Stimulated activated CD4-positive, alpha-beta T cell treated with anti-CD3 and anti-CD28 coated beads, TNF-alpha, amount 100 ng/mL, for 24 hours (primary cell): Measurements from ENCODE around the gene MYLK3.

Experiments
- DNase-seq, 3 experiments: peaks; one replicate each; pipeline ENCODE4 v3.0.0-alpha.2; 2020; ENCODE audit warnings: low read depth in 3 of 3

Gene MYLK3

DNA sequence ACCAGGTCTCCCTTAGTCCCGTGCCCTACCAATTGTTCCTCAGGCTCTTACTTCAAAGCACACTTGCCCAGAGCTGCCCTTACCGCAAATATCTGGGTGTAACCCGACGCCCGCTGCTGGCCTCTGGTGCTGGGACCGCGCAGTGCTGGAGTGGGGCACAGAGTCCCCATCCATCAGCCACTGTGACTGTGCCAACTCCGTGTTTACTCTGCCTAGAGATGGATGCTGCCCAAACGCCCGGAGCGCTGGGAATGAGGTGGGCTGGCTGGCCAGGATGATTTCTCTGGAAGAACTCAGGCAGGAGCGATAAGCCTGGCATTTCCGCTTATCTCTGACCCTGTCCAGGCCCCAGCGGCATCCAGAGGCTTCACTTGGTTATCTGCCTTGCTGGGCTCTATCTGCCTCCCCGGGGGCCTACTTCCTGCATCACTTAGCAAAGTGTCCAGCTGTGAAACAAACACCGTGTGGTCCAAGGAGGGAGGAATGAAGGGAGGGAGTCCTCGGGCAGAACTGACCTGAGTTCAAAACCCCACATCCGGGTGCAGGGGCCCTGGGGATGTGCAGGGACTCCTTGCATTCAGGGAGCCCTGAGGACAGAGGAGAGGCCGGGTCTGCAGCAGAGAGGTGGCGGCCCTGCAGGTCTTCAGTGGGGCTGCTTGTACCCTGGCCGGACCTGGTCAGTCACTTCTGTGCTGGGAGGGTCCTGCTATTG, 9.4 kb upstream of the MYLK3 start:
- DNase-seq, result no peak

DNA sequence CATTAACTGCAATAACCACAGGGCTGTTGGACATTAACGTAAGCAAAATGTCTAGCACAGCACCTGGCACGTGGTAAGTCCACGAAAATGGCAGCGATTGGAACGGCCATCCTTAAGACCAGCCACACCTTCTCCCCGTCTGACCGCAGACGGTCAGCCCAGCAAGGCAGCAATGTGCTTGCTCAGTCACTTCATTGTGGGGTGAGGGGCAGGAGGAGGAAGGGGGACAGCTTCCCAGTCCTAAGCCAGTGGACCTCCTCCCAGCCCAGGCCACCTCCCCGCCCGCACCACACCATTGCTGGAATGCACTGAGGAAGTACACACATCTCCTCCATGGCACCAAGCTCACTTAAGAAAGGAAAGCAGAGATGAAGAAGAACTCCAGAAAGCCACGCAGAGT, 8.6 kb upstream of the MYLK3 start:
- DNase-seq, result no peak

DNA sequence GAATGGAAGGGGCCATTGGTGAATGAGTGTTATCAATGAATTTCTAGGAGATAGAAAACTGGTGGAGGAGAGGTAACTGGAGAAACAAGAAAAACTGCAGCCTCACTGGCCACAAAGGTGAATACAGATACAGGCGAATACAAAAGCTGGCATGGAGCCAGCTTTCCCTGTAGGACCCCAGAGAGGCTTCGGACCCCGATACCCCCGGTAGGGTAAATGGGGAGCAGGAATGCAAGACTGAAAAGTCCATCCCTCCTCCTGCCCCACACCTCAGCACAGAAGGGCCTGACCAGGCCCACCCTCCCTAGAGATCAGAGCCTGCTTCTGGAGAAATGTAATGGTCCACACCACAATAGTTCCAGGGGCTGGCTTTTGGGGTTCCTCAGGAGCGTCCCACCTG, 4.9 kb upstream of the MYLK3 start:
- DNase-seq, result no peak

DNA sequence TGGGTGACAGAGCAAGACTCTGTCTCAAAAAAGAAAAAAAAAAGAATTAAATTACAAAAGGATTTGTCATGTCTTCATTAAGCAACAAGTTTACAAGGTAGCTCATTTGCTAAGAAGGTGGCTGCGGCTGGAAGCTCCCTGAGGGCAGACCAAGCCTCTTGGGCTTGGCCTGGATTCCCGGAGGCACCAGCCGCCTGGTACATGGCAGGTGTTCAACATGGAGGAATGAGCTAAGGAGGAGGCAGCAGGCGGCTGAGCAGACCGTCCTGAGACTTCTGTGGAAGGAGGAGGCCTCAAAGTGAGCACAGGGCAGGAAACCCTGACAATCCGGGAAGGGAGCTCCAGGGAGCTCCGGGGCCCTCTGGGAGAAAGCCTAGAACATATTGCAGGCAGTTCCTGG, 3.2 kb upstream of the MYLK3 start:
- no peak for DNase-seq

DNA sequence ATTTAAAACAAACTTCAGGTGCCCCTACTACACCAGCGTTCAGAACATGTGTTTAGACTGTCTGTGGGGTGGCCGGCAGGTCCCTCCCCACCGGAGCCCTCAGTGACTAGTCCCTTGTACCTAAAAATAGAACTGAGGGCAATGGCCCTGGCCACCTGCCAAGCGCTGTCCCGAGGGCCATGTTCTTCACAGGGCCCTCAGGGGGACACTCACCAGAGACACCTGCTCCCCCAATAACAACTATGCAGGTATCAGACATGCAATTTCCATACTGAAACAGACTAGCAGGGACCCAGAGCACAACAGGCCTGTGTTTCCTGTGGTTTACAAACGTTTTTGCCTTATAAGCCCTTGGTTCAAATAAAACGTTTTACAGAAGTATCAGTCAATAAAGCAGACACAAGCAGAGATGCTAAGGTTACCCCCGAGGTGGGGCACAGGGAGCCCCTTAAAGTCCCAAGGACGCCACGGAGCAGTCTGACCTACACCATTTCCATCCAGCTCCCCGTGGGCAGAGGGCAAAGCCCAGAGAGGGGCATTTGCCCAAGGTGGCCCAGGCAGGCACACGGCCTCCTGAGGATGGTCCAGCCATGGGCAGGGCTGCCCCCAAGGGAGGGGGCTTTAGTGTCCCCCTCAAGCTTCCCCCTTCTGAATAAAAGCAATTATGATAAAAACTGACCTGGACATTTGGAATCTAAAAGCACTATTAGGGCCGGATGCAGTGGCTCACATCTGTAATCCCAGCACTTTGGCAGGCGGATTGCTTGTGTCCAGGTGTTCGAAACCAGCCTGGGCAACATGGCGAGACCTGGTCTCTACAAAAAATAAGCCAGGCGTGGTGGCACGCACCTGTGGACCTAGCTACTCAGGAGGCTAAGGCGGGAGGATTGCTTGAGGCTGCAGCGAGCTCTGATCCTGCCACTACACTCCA, 896 bp upstream of the MYLK3 start:
- DNase-seq, result no peak

DNA sequence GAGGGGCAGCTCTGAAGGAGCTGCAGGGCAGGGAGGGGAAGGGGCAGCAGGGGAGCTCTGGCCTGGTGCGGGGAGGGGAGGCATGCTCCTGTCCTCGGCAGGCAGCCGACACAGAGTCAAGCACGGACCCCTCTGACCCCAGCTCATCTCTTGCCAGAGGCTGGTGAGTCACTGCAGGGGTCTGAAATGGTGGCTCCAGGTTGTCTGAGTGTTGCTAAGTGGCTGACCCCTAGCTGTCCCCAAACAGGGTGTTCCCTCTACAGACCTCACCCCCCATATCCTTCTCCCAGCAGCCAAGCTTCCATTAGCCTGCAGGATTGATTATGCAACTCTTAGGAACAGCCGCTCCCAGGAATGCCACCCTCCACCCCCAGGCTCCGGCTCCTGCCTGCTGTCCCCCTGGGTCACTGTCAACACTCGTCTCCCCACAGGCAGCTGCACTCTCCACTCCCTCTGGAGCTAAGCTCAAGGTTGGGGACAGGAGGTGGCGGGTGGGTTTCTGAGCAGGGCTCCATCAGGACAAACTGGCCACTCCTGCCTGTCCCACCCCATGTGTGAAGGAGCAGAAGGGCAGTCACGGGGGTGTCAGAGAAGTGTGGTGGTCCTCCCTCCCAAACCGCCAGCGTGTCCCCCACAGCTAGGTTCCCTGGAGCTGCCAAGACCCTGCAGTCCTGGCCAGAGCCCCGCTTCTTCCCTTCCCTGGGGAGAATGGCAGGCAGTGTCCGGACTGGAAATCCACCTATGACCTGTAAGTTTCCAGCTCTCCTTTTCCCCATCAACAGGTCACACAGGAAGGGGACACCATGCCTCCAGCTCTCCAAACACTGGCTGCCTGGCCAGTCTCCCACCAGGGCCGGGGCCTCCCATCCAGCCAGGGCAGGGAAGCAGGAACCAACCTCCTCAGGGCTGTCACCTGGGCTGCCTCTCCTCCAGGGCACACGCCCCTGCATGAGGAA, 1.0 kb downstream of the MYLK3 start:
- DNase-seq, result no peak

DNA sequence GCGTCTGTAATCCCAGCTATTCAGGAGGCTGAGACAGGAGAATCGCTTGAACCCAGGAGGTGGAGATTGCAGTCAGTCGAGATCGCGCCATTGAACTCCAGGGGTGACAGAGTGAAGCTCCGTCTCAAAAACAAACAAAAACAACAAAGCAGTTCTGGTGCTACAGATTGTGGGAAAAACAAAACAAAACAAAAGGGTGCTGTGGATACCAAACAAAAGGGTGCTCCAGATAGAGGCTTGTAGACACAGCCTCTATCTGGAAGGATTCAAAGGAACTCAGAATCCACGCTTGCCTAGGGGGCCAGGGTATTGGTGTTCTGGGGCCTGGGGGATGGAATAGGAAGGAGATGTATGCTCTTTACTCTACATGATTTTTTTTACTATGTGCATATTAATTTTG, 2.5 kb downstream of the MYLK3 start:
- no peak for DNase-seq

DNA sequence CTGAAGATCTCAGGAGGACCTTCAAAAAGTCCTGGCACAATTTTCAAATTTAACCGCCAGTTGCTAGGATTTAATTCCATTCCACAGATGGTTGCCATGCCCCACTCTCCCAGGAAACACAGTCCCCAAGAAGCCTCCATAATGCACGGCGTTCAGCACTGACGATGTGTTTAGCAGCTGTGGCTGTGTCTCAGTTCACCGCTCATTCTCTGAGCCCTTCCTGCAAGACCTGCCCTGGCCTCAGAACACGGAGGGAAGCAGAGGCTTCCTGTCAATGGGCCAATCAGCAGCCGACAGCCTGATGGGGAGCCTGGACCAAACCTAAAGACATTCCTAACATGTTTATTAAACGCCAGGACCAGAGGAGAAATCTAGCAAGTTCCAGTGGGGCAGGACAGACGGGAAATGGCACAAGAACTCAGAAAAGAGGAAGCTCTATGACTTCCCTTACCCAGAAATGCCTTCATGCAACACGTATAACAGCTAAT, 4.9 kb downstream of the MYLK3 start:
- no peak for DNase-seq

DNA sequence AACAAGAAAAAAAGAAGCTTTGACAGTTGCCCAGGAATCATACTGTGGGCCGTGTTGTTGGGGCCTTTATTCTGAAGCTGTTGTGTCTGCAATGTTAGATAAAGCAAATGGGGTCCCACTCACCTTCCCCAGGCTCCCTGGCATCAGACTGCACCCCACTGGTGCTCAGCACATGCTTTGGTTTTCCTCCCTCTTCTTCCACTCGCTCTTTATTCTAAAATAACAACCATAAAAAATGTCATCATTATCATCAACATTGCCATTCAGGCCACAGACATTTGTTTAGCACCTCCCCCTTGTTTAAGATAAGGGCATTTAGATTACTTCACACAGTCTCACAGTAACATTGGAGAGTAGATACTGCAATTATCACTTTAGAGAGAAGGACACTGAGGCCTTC, 8.2 kb downstream of the MYLK3 start:
- DNase-seq, result no peak

DNA sequence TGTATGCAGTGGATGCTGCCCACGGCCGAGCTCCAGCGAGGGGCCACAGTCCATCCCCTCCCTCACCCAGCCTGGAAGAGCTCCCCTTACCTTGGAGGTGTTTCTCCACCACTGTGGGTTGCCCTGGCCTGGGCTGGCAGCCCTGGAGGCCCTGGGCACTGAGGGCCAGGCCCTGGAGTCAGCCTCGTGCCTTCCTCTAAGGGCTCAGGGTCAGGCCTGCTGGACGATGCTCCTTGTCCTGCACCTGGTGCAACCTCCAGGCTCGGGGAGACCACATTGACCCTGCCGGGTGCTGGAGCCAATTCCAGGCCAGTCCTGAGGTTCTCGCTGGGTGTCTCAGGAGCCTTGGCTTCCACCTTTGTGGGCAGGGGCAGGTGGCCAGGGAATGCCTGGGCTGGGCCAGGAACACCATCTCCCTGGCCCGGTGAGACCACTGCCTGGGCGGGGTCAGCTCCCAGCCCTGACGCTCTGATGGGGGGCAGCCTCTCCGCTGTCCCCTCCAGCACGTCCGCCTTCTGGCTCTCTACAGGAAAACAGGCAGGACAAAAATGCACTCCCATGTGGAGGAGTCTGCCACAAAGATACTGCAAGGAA, 10.4 kb downstream of the MYLK3 start:
- DNase-seq, result no peak

DNA sequence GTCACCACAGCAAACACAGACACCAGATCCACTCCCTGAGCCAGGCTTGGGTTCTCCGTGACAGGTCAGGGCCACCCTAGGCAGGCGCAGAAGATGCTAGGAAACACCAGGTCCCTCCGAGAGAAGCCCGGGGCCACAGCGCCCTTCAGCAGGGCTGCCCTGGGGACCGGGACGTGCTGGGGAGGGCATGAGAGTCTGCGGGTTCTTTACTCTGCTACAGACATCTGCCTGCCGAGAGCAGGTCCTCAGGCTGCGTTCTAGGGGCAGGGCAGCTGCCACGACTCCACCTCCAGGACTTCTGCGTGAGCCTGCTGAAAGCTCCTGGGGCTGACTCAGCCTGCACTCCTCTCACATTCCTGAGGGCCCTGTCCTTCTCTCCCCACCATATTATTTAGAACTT, 11.4 kb downstream of the MYLK3 start:
- no peak for DNase-seq

DNA sequence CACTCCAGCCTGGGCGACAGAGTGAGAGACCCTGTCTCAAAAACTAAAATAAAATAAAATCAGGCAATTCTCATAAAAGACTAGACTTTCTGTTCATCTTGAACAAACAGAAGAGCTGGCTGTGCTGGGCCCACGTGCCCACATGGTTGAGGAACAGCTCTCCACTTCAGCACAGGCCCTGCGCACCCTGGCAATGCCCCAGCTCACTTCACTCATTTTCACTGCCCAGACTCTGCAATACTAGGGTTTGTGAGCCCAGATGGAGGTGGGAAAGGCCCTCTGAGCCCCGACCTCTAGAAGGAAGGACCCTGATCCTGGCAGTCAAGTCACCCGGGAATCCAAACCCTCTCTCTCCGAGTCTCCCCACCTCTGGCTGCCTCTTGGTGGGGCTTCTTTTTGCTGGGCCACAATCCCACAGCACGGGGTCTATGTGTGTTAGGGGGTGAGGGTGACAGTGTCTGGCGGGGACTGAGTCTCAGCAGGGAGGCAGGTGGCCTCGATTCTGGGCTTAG, 14.8 kb downstream of the MYLK3 start:
- DNase-seq, result no peak

DNA sequence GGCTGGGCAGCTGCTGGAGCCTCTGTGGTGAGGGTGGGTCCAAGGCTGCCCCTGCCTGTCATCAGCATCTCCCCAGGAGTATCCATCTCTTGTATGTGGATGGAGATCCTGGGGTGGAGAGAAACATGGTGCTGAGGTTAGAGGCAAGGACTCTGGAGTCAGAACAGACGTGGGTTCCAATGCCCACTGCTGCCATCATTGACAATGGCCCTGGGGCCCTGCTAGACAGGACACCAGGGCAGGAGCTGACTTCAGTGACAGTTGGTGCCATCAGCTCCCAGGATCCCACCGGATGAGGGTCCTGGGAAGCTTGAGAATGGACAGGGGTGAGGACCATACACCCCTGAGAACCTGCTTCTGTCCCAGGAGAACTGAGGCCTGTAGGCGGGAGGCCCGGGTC, 15.6 kb downstream of the MYLK3 start:
- no peak for DNase-seq

DNA sequence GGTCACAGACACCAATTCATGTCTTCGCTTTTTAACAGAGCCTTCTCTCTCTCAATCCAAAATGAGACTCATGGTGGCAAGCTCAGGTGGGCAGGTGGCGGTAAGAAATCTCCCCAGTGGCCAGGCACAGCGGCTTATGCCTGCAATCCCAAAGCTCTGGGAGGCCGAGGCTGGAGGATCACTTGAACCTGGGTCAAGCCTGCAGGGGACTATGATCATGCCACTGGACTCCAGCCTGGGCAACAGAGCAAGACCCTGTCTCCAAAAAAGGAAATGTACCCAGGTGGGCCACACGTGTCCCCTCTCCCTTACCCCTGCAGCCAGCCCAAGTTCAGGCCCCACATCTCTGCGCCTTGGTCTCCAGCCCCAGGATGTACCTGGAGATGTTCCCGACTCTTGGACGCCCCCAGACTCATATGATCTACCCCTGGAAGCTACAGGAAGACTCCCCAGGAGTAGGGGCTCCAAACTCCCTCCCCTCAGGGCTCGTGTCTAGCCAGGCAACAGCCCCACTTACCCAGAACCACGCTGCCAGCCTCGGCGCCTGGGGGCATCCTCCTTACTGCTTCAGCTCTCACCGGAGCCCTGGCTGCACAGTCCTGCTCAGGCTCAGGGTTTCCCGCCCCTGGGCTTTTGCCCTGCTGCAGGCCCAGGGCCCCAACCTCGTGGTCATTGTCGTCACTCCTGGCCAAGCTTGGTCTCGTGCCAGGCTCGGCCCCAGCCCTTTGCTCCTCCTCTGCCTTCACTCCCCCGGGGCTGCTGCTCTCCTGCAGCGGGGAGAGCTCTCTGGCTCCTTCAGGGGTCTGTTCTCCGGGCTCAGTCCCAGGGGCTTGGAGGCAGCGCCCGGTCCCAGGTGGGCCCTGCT, 16.2 kb downstream of the MYLK3 start:
- DNase-seq, result no peak

DNA sequence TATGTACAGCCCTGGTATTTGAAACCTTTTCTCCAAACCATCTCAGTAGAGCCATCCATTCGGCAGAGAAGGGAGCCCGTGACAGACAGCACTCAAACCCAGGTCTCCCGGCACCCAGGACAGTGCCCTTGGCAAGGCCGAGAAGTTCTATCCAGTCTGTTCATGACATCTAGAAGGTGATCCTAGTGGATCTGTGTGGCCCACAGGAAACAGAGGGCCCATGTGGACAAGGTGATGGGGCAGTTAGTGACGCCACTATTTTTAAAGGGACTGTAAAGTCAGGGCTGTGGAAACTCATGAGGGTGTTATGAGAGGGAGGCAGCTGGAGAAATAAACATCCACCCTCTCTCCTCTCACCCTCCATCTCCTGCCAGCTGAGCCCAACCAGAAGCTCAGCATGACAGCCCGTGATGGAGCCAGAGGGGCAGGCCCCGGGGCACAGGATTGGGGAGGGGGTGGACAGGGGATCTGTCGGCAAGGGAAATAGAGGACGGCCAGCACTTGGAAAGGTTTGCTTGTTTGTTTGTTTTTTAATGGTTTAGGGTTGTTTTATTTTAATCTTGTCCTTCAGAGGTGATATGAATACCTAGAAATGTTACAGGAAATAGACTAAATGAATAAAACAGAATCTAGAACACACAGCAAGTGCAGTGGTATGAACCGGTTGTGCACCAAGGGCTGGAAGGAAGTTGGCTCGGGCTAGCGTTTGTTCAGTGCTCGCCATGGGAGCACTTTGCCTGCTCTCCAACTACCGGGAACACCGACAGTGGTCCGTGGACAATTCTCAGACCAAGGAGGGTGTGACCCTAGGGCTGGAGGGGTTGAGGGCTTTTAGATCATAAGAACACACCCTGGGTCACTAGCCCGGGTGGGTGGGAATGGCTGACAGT, 17.1 kb downstream of the MYLK3 start:
- DNase-seq, result no peak

DNA sequence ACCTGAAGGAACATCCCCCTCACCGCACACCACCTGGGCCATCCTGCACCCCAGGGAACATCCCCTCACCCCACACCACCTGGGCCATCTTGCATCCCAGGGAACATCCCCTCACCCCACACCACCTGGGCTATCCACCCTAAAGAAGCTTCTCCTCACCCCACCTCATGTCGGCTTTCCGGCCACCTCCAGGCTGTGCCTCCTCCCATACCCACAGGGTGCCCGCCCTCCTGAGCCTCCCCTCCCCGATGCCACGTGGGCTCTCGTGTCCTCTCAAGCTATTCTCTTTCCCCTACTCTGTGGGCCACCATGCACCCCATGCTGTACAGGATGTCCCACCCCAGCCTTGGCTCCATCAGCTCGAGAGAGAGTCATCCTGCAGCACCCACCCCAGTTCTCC, 18.0 kb downstream of the MYLK3 start:
- no peak for DNase-seq

DNA sequence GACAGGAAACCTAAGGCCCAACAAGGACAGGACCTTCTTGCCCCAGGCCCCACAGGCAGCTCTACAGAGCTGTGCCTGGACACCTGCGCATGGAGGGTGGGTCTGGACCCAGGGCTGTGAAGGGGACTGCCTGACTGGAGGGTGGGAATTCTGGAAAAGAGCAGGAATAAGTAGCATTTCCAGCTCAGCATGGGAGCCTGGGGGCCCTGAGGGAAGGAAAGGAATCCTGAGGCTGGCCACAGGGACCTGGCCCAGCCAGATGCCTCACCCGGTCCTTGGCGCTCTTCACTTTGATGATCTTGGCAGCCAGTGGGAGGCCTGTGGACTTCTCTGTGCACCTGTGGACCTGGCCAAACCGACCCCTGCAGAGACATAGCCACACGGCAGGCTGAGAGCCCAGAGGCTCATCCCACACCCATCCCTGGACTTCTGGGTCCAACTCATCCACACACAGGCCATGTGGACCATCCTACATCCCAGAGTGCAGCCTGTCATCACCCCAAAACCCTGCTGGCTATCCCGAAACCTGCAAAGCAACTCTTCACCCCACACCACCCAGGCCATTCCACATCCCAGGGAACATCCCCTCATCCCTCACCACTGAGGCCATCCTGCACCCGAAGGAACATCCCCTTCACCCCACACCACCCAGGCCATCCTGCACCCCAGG, 18.7 kb downstream of the MYLK3 start:
- no peak for DNase-seq

DNA sequence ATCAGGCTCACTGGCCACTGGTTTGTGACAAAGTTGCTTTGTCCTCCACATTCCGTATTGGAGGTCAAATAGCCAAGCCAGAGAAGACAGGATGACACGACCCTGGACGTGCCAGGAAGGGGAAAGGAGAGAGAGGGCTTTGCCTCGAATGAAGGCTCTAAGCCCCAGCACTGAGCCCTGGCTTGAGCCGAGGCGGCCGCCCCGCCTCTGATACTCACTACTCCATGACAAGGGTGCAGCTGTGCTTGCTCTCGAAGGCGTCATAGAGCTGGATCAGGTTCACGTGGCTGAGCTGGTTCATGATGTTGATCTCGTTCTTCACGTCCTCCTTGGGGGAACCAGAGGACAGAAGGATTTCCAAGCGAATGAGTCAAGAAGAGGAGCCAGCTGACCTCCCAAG, 19.3 kb downstream of the MYLK3 start:
- DNase-seq, result no peak

DNA sequence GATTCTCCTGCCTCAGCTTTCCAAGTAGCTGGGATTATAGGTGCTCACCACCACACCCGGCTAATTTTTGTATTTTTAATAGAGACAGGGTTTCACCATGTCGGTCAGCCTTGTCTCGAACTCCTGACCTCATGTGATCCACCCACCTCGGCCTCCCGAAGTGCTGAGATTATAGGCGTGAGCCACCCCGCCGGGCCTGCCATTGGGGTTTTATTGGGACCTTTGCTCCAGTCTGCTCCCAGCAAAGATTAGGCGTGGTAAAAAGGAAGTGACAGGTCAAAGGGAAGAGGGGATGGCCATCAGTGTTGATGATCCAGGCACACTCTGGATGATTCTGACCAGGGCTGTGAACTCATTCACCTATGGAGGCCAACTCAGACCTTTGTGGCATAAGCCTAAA, 20.5 kb downstream of the MYLK3 start:
- no peak for DNase-seq
